IMR-90 (cell line): ENCODE measurements around the gene OR10W1.

Source experiments
- CEBPB ChIP-seq: IDR thresholded peaks from 2 replicates; pipeline ENCODE4 v1.6.1; 2012; ENCODE audit warnings: low read depth, low read length, improper control_type of control experiment
- MAFK ChIP-seq: IDR thresholded peaks from 2 replicates; pipeline ENCODE4 v1.6.1; 2012; ENCODE audit warnings: low read depth, low read length, improper control_type of control experiment
- MAZ ChIP-seq: IDR thresholded peaks from 2 replicates; pipeline ENCODE4 v1.6.1; 2012; ENCODE audit warnings: low read depth, mild to moderate bottlenecking, low read length, improper control_type of control experiment, moderate library complexity, borderline replicate concordance
- MXI1 ChIP-seq: IDR thresholded peaks from 2 replicates; pipeline ENCODE4 v1.6.1; 2012; ENCODE audit warnings: low read depth, mild to moderate bottlenecking, low read length, moderate library complexity, borderline replicate concordance
- POLR2A ChIP-seq: IDR thresholded peaks from 2 replicates; pipeline ENCODE4 v1.6.1; 2012; ENCODE audit warnings: mild to moderate bottlenecking, low read depth, low read length
- RAD21 ChIP-seq: IDR thresholded peaks from 2 replicates; pipeline ENCODE4 v1.6.1; 2012; ENCODE audit warnings: low read length, improper control_type of control experiment
- RCOR1 ChIP-seq: IDR thresholded peaks from 2 replicates; pipeline ENCODE4 v1.6.1; 2012; ENCODE audit warnings: mild to moderate bottlenecking, low read length, improper control_type of control experiment; ENCODE audit not compliant: insufficient replicate concordance
- SMC3 ChIP-seq: fragments of 150-350 bp; IDR thresholded peaks from 2 replicates; pipeline ENCODE4 v1.6.1; 2016; ENCODE audit warnings: low read depth, mild to moderate bottlenecking, antibody characterized with exemption, low read length, moderate library complexity
- TF ChIP-seq, protein P1 (sequence below): fragments of 150-350 bp; IDR thresholded peaks from 2 replicates; pipeline ENCODE4 v1.6.1; 2017; ENCODE audit warnings: mild to moderate bottlenecking, antibody characterized with exemption, low read length, low read depth
- TF ChIP-seq, protein P2 (sequence below): conservative IDR thresholded peaks from 2 replicates; pipeline ENCODE4 v1.5.1; 2012; ENCODE audit warnings: mild to moderate bottlenecking, low read depth, low read length, improper control_type of control experiment
- TF ChIP-seq, protein P3 (sequence below): fragments of 150-350 bp; IDR thresholded peaks from 2 replicates; pipeline ENCODE4 v1.6.1; 2016; ENCODE audit warnings: low read depth, mild to moderate bottlenecking, low read length, moderate library complexity, borderline replicate concordance

DNA sequence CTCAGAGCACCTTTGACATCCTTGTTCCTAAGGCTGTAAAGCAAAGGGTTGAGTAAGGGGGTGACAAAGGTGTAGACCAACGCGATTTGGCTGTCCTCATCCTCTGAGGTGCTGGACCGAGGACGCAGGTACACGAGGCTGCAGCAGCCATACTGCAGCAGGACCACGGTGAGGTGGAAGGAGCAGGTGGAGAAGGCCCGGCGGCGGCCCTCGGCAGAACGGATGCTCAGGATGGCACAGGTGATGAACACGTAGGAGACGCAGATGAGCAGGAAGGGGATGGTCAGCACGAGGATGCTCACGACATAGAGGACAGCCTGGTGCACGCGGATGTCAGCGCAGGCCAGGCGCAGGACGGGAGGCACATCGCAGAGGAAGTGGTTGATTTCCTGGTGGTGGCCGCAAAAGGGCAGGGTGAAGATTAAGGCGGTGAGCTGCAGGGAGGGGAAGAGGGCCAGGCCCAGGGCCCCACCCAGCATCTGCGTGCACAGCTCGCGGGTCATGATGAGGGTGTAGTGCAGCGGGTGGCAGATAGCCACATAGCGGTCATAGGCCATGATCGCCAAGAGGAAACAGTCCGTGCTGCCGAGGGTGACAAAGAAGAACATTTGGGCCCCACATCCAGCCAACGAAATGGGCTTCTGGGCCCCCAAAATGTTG, 40.0 kb downstream of the OR10W1 start:
- TF ChIP-seq, protein P1, sequence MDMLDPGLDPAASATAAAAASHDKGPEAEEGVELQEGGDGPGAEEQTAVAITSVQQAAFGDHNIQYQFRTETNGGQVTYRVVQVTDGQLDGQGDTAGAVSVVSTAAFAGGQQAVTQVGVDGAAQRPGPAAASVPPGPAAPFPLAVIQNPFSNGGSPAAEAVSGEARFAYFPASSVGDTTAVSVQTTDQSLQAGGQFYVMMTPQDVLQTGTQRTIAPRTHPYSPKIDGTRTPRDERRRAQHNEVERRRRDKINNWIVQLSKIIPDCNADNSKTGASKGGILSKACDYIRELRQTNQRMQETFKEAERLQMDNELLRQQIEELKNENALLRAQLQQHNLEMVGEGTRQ = no peak
- TF ChIP-seq, protein P2, sequence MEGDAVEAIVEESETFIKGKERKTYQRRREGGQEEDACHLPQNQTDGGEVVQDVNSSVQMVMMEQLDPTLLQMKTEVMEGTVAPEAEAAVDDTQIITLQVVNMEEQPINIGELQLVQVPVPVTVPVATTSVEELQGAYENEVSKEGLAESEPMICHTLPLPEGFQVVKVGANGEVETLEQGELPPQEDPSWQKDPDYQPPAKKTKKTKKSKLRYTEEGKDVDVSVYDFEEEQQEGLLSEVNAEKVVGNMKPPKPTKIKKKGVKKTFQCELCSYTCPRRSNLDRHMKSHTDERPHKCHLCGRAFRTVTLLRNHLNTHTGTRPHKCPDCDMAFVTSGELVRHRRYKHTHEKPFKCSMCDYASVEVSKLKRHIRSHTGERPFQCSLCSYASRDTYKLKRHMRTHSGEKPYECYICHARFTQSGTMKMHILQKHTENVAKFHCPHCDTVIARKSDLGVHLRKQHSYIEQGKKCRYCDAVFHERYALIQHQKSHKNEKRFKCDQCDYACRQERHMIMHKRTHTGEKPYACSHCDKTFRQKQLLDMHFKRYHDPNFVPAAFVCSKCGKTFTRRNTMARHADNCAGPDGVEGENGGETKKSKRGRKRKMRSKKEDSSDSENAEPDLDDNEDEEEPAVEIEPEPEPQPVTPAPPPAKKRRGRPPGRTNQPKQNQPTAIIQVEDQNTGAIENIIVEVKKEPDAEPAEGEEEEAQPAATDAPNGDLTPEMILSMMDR = no peak
- TF ChIP-seq POLR2A = no peak
- TF ChIP-seq SMC3 = no peak
- no peak for TF ChIP-seq MXI1
- TF ChIP-seq RAD21 = no peak
- no peak for TF ChIP-seq CEBPB
- TF ChIP-seq, protein P3, sequence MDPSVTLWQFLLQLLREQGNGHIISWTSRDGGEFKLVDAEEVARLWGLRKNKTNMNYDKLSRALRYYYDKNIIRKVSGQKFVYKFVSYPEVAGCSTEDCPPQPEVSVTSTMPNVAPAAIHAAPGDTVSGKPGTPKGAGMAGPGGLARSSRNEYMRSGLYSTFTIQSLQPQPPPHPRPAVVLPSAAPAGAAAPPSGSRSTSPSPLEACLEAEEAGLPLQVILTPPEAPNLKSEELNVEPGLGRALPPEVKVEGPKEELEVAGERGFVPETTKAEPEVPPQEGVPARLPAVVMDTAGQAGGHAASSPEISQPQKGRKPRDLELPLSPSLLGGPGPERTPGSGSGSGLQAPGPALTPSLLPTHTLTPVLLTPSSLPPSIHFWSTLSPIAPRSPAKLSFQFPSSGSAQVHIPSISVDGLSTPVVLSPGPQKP = no peak
- no peak for TF ChIP-seq RCOR1
- TF ChIP-seq MAZ = no peak
- no peak for TF ChIP-seq MAFK
